Suprapubic skin (tissue), 4 donors: ENCODE results near the gene LRFN2. TPM values are rescaled to one million over a fixed set of nuclear protein-coding genes. Genes with fewer than 3 reads are reported as not detected.

Experiments
- DNase-seq, 2 donors: peaks; one replicate each; pipeline ENCODE4 v3.0.0-alpha.2; 2019; ENCODE audit warnings: low spot score in 2 of 2
- H3K27ac ChIP-seq: fragments of 200-600 bp; sonication (generic); one replicate; pipeline ENCODE4 v1.5.1; 2019
- H3K27me3 ChIP-seq: fragments of 200-600 bp; sonication (generic); one replicate; pipeline ENCODE4 v1.5.1; 2019
- H3K36me3 ChIP-seq: fragments of 200-600 bp; sonication (generic); one replicate; pipeline ENCODE4 v1.5.1; 2019
- H3K4me1 ChIP-seq: fragments of 200-600 bp; sonication (generic); one replicate; pipeline ENCODE4 v1.5.1; 2019
- H3K4me3 ChIP-seq: fragments of 200-600 bp; sonication (generic); one replicate; pipeline ENCODE4 v1.5.1; 2019; ENCODE audit warnings: mild to moderate bottlenecking
- H3K9me3 ChIP-seq: fragments of 200-600 bp; sonication (generic); one replicate; pipeline ENCODE4 v1.5.1; 2019
- EP300 ChIP-seq: sonication (generic); formaldehyde crosslinking; IDR thresholded peaks from one replicate; pipeline ENCODE4 v1.6.1; 2017; ENCODE audit warnings: antibody characterized with exemption
- POLR2A ChIP-seq, 2 donors: fragments of 450-650 bp; IDR thresholded peaks; one replicate each; pipeline ENCODE4 v1.6.1; 2017; ENCODE audit warnings: antibody characterized with exemption in 2 of 2, mild to moderate bottlenecking in 2 of 2, moderate library complexity in 2 of 2
- POLR2AphosphoS5 ChIP-seq, 3 donors: sonication (generic); formaldehyde crosslinking; IDR thresholded peaks; one replicate each; pipeline ENCODE4 v1.6.1; 2017; ENCODE audit warnings: antibody characterized with exemption in 3 of 3
- WGBS: methylation state at CpG from one replicate; pipeline ENCODE4 v1.1.5; 2018; 5-methylcytosine and 5-hydroxymethylcytosine counted together
- total RNA-seq, 4 donors: library from RNA; depleted of rRNA; stranded (reverse); fragments of >200 nt; gene quantifications; one replicate each; pipeline ENCODE4 v1.1.0, GENCODE V29; 2016
- TF ChIP-seq, protein P1 (sequence below), 2 donors: fragments of 200-600 bp in 1 of 2; fragments of 450-650 bp in 1 of 2; sonication (generic) in 1 of 2; IDR thresholded peaks; one replicate each; pipeline ENCODE4 v1.5.1; 2016 to 2019; ENCODE audit warnings: antibody characterized with exemption in 2 of 2, mild to moderate bottlenecking in 1 of 2, moderate library complexity in 1 of 2

LRFN2 gene
- total RNA-seq, 4 donors from 2014 or later, result not detected

DNA sequence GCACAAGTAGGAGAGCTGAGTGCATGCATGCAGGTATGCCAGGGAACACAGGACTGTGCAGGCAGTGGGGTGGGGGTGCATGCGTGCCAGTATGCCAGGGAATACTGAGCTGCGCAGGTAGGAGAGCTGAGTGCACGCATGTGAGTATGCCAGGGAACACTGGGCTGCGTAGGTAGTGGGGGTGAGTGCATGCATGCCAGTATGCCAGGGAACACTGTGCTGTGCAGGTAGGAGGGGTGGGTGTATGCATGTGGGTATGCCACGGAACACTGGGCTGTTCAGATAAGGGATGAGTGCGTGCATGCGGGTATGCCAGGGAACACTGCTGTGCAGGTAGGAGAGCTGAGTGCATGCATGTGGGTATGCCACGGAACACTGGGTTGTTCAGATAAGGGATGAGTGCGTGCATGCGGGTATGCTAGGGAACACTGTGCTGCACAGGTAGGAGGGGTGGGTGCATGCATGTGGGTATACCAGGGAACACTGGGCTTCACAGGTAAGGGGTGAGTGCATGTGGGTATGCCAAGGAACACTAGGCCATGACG lies 77.4 kb downstream of the LRFN2 start:
- TF ChIP-seq EP300 (no peak), POLR2AphosphoS5 (IDR thresholded peaks at IDR 0.05) (no peak), POLR2A (IDR thresholded peaks at IDR 0.05) (no peak)
- TF ChIP-seq, protein P1, sequence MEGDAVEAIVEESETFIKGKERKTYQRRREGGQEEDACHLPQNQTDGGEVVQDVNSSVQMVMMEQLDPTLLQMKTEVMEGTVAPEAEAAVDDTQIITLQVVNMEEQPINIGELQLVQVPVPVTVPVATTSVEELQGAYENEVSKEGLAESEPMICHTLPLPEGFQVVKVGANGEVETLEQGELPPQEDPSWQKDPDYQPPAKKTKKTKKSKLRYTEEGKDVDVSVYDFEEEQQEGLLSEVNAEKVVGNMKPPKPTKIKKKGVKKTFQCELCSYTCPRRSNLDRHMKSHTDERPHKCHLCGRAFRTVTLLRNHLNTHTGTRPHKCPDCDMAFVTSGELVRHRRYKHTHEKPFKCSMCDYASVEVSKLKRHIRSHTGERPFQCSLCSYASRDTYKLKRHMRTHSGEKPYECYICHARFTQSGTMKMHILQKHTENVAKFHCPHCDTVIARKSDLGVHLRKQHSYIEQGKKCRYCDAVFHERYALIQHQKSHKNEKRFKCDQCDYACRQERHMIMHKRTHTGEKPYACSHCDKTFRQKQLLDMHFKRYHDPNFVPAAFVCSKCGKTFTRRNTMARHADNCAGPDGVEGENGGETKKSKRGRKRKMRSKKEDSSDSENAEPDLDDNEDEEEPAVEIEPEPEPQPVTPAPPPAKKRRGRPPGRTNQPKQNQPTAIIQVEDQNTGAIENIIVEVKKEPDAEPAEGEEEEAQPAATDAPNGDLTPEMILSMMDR (IDR thresholded peaks at IDR 0.05), result no peak
- H3K27ac ChIP-seq, result no peak overlapping the region
- no peaks in the 10 kb centered on the region for H3K4me1 ChIP-seq
- DNase-seq, result no peak
- H3K36me3 ChIP-seq, result no peaks in the 10 kb centered on the region
- H3K4me3 ChIP-seq, result no peak overlapping the region
- WGBS, result 86% methylated on average over 11 of the region's 11 CpGs
- no peaks in the 10 kb centered on the region for H3K27me3 ChIP-seq
- no peaks in the 10 kb centered on the region for H3K9me3 ChIP-seq

DNA sequence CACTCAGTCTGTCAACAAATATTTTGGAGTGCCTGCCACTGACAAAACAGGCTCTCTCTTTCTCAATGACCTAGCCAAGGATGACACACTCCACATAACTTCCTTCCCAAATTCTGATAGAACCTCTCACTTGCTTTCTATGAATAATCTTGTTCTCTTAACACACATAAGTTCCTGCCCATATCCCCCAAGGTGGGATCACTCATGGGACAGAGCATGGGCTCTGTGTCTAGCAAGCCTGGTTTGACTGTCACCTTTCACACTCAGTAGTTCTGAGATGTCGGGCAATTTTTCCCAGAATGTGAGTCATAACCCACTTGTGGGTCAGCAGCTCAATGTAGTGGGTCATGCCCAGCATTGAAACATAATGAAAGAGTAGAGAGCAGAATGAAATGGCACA lies 78.1 kb downstream of the LRFN2 start:
- no peak for DNase-seq
- H3K9me3 ChIP-seq, result no peaks in the 10 kb centered on the region
- no peaks in the 10 kb centered on the region for H3K36me3 ChIP-seq
- 82% methylated on average over 1 of the region's 1 CpG for WGBS
- no peak overlapping the region for H3K27ac ChIP-seq
- H3K4me1 ChIP-seq, result no peaks in the 10 kb centered on the region
- TF ChIP-seq EP300, result no peak
- no peak for TF ChIP-seq POLR2AphosphoS5 (IDR thresholded peaks at IDR 0.05)
- TF ChIP-seq, protein P1 (IDR thresholded peaks at IDR 0.05), result no peak
- no peak for TF ChIP-seq POLR2A (IDR thresholded peaks at IDR 0.05)
- H3K4me3 ChIP-seq, result no peak overlapping the region
- H3K27me3 ChIP-seq, result no peaks in the 10 kb centered on the region

DNA sequence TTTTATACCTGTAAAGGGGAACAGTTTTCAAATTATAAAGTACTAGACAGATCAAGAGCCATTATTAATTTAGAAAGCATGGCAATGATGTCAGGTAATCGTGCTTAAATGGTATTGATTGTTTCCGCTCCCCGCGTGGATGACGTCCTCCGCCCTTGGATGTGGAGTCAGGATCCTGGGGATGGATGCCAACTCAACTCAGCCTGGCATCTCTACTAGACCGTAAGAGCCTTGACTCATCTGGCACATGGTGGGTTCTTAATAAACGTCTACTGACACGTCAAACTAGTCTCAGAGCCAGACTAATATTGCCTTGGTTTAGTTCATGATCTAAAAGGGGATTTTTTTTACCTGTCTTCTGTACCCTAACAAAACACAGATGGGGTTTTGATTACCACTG lies 80.2 kb downstream of the LRFN2 start:
- 31% methylated on average over 9 of the region's 9 CpGs for WGBS
- H3K4me3 ChIP-seq, result no peak overlapping the region
- H3K27me3 ChIP-seq, result no peaks in the 10 kb centered on the region
- no peak for DNase-seq
- H3K36me3 ChIP-seq, result no peaks in the 10 kb centered on the region
- no peaks in the 10 kb centered on the region for H3K4me1 ChIP-seq
- no peak for TF ChIP-seq EP300
- no peak for TF ChIP-seq POLR2AphosphoS5 (IDR thresholded peaks at IDR 0.05)
- no peak for TF ChIP-seq POLR2A (IDR thresholded peaks at IDR 0.05)
- TF ChIP-seq, protein P1 (IDR thresholded peaks at IDR 0.05), result no peak
- H3K27ac ChIP-seq, result no peak overlapping the region
- H3K9me3 ChIP-seq, result no peaks in the 10 kb centered on the region

DNA sequence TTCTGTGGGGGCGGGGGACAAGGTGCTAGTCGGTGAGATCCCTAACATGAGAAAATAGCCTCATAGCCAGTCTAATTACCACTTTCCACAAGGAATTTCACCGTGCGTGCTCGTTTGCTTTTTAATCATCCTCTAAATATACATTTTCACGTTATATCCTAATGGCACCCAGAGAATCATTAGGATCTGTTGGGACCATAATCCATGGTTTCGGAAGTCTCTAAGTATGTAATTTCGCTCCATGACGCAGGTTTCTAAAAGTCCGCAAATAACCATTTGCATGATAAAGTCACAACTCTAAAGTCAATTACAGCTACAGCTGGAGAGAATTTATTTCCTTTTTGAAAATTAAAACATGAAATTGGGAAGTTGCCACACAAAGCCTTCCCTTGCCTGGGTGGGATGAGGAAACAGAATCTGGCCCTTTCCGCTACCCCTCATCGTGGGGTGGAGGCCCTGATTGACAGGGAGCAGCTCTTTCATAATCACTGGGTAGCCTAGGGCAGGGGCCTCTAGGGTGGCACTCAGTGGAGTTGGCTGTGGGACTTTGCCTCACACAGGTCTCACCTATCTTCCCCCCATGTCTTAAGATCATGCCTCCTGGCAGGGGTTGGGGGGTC lies 81.9 kb downstream of the LRFN2 start:
- Histone ChIP-seq H3K9me3 (no peaks in the 10 kb centered on the region), H3K36me3 (no peaks in the 10 kb centered on the region), H3K27me3 (no peaks in the 10 kb centered on the region), H3K4me1 (no peaks in the 10 kb centered on the region), H3K4me3 (no peak overlapping the region), H3K27ac (no peak overlapping the region)
- no peak for DNase-seq
- TF ChIP-seq, protein P1 (IDR thresholded peaks at IDR 0.05), result no peak
- TF ChIP-seq POLR2A (IDR thresholded peaks at IDR 0.05) (no peak), EP300 (no peak), POLR2AphosphoS5 (IDR thresholded peaks at IDR 0.05) (no peak)
- 88% methylated on average over 12 of the region's 12 CpGs for WGBS

DNA sequence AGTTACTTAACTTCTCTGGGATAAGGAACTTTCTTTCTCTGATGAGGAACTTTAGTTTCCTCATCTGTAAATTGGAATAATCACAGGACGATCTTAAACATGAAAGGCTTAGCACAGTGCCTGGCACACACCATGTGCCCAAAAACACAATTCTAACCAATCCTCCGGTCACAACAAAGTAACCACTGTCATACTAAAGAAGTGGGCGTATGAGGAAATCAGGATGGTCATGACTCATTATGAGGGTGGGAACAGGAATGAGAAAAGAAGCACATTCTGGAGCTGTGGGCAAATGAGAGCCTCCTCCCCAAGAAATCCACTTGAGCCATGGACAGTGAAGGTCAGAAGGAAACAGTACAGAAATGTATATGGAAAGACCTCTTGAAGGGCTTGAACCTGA lies 82.9 kb downstream of the LRFN2 start:
- 78% methylated on average over 3 of the region's 3 CpGs for WGBS
- H3K4me1 ChIP-seq, result no peaks in the 10 kb centered on the region
- no peaks in the 10 kb centered on the region for H3K36me3 ChIP-seq
- H3K4me3 ChIP-seq, result no peak overlapping the region
- DNase-seq, result no peak
- H3K27me3 ChIP-seq, result no peaks in the 10 kb centered on the region
- TF ChIP-seq POLR2A (IDR thresholded peaks at IDR 0.05) (no peak), EP300 (no peak), POLR2AphosphoS5 (IDR thresholded peaks at IDR 0.05) (no peak)
- TF ChIP-seq, protein P1 (IDR thresholded peaks at IDR 0.05), result no peak
- no peak overlapping the region for H3K27ac ChIP-seq
- H3K9me3 ChIP-seq, result no peaks in the 10 kb centered on the region
